Measurements from ENCODE around the gene ARID4A. TPM values are rescaled to one million over a fixed set of nuclear protein-coding genes. Genes with fewer than 3 reads are reported as not detected.

Gene ARID4A
- total and polyA plus RNA-seq, 2 donors (not counting 3 experiments of a cell fraction or from before 2014, with no cell fraction given), result 3.7 to 20.0 TPM

- no peaks in the 10 kb centered on the region for H3K9me1 ChIP-seq (replicated peaks; ENCODE audit: control insufficient read depth, extremely low read depth, insufficient read depth, low read length)
- dilution Hi-C loops (cut with MboI; ENCODE audit: extremely low pct_ligation_motif_present, low sequenced_read_pairs) (no loop called here), intact Hi-C loops (cut with micrococcal nuclease) (no loop called here)
- BruUV-seq (replicated peaks), result no TSS peak
- no peak overlapping the region for H3K27ac ChIP-seq (ENCODE audit: insufficient read depth, low read depth, low read length)
- no peak overlapping the region for H3K9ac ChIP-seq (replicated peaks; ENCODE audit: extremely low read depth, insufficient read depth, low read length)
- H3K4me2 ChIP-seq (ENCODE audit: insufficient read depth, low read length), result no peak overlapping the region
- H4K20me1 ChIP-seq (replicated peaks; ENCODE audit: control insufficient read depth, extremely low read depth, insufficient read depth, low read length), result no peaks in the 10 kb centered on the region
- no peaks in the 10 kb centered on the region for H3K27me3 ChIP-seq (ENCODE audit: control insufficient read depth in 2 of 2, insufficient read depth in 2 of 2, low read length in 2 of 2)
- CTCF ChIA-PET, result no interaction called here
- TF ChIP-seq EZH2 (IDR thresholded peaks at IDR 0.05; ENCODE audit: borderline replicate concordance, low read depth, low read length, severe bottlenecking) (no peak), POLR2A (IDR thresholded peaks at IDR 0.05; ENCODE audit: low read depth, low read length) (no peak), FOS (IDR thresholded peaks at IDR 0.05; ENCODE audit: borderline replicate concordance, insufficient read depth, low read length) (no peak), JUN (IDR thresholded peaks at IDR 0.05; ENCODE audit: borderline replicate concordance, insufficient read depth, insufficient read length, low read depth) (no peak)
- TF ChIP-seq, protein P1, sequence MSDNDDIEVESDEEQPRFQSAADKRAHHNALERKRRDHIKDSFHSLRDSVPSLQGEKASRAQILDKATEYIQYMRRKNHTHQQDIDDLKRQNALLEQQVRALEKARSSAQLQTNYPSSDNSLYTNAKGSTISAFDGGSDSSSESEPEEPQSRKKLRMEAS (IDR thresholded peaks at IDR 0.05; ENCODE audit: insufficient read depth, insufficient read length), result no peak
- H3K9me3 ChIP-seq (replicated peaks; ENCODE audit: control insufficient read depth, insufficient read depth, low read length), result no peaks in the 10 kb centered on the region
- no peak for FAIRE-seq
- H2AFZ ChIP-seq (ENCODE audit: low read depth, low read length), result no peak overlapping the region
- peaks cover 12% of the 10 kb centered on the region for H3K4me1 ChIP-seq (ENCODE audit: control insufficient read depth, extremely low read depth, insufficient read depth, low read length)
- no peak overlapping the region for H3K4me3 ChIP-seq (replicated peaks in 1 of 3; ENCODE audit: insufficient read depth in 1 of 3, low read depth in 1 of 3, low read length in 3 of 3)
- peaks cover 84% of the 10 kb centered on the region for H3K79me2 ChIP-seq (ENCODE audit: control insufficient read depth, insufficient read depth, low read length)
- H3K36me3 ChIP-seq (ENCODE audit: control insufficient read depth in 2 of 2, extremely low read depth in 1 of 2, insufficient read depth in 2 of 2, low read length in 2 of 2), result peaks cover 8 to 11% of the 10 kb centered on the region in 2 experiments
- POLR2A ChIA-PET, result no interaction called here
- DNase-seq (ENCODE audit: low read depth, low spot score), result no peak
Observed at GRCh38 chr14:58249611-58250010, 48.7 kb upstream of the ARID4A start.

DNA sequence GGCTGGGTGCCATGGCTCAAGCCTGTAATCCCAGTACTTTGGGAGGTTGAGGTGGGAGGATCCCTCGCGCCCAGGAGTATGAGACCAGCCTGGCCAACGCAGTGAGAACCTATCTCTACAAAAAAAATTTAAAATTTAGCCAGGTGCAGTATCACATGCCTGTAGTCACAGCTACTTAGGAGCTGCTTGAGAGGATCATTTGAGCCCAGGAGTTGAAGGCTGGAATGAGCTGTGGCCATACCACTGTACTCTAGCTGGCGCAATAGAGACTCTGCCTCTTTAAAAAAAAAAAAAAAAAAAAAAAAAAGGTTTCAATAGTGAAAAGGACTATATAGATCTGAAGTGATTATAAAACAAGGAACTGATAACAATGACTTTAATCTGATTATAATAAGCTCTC is 40.2 kb upstream of the ARID4A start:
- no peak overlapping the region for H3K4me3 ChIP-seq (replicated peaks in 1 of 3; ENCODE audit: insufficient read depth in 1 of 3, low read depth in 1 of 3, low read length in 3 of 3)
- dilution Hi-C loops (cut with MboI; ENCODE audit: extremely low pct_ligation_motif_present, low sequenced_read_pairs) (no loop called here), intact Hi-C loops (cut with micrococcal nuclease) (no loop called here)
- DNase-seq (ENCODE audit: low read depth, low spot score) (no peak), FAIRE-seq (no peak)
- no peak overlapping the region for H2AFZ ChIP-seq (ENCODE audit: low read depth, low read length)
- no peaks in the 10 kb centered on the region for H3K9me1 ChIP-seq (replicated peaks; ENCODE audit: control insufficient read depth, extremely low read depth, insufficient read depth, low read length)
- no peaks in the 10 kb centered on the region for H3K9me3 ChIP-seq (replicated peaks; ENCODE audit: control insufficient read depth, insufficient read depth, low read length)
- peaks cover 14% of the 10 kb centered on the region for H3K79me2 ChIP-seq (ENCODE audit: control insufficient read depth, insufficient read depth, low read length)
- POLR2A ChIA-PET, result interaction anchor here (0.6 to 0.7 kb wide), 2 partner anchors 14 to 74 kb away, joined by 3 to 11 read pairs; partner anchors contain the start of gene PSMA3
- H4K20me1 ChIP-seq (replicated peaks; ENCODE audit: control insufficient read depth, extremely low read depth, insufficient read depth, low read length), result no peaks in the 10 kb centered on the region
- CTCF ChIA-PET, result interaction anchor here (0.7 to 1.0 kb wide), 3 partner anchors 23 to 46 kb away, joined by 3 to 4 read pairs (median 3); partner anchors contain the start of gene ARID4A
- H3K27ac ChIP-seq (ENCODE audit: insufficient read depth, low read depth, low read length), result no peak overlapping the region
- no TSS peak for BruUV-seq (replicated peaks)
- H3K4me1 ChIP-seq (ENCODE audit: control insufficient read depth, extremely low read depth, insufficient read depth, low read length), result no peaks in the 10 kb centered on the region
- TF ChIP-seq POLR2AphosphoS5 (IDR thresholded peaks at IDR 0.05; ENCODE audit: insufficient read depth, low read depth, low read length), result no peak
- TF ChIP-seq, protein P2, sequence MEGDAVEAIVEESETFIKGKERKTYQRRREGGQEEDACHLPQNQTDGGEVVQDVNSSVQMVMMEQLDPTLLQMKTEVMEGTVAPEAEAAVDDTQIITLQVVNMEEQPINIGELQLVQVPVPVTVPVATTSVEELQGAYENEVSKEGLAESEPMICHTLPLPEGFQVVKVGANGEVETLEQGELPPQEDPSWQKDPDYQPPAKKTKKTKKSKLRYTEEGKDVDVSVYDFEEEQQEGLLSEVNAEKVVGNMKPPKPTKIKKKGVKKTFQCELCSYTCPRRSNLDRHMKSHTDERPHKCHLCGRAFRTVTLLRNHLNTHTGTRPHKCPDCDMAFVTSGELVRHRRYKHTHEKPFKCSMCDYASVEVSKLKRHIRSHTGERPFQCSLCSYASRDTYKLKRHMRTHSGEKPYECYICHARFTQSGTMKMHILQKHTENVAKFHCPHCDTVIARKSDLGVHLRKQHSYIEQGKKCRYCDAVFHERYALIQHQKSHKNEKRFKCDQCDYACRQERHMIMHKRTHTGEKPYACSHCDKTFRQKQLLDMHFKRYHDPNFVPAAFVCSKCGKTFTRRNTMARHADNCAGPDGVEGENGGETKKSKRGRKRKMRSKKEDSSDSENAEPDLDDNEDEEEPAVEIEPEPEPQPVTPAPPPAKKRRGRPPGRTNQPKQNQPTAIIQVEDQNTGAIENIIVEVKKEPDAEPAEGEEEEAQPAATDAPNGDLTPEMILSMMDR (IDR thresholded peaks at IDR 0.05; ENCODE audit: extremely low read depth in 1 of 2, insufficient read depth in 1 of 2, low read depth in 1 of 2, low read length in 2 of 2), result no peak
- TF ChIP-seq FOS (IDR thresholded peaks at IDR 0.05; ENCODE audit: borderline replicate concordance, insufficient read depth, low read length), result no peak
- TF ChIP-seq, protein P1 (IDR thresholded peaks at IDR 0.05; ENCODE audit: insufficient read depth, insufficient read length), result no peak
- no peak for TF ChIP-seq MYC (IDR thresholded peaks at IDR 0.05; ENCODE audit: low read depth, low read length)
- no peak for TF ChIP-seq POLR2A (IDR thresholded peaks at IDR 0.05; ENCODE audit: low read depth, low read length)
- TF ChIP-seq JUN (IDR thresholded peaks at IDR 0.05; ENCODE audit: borderline replicate concordance, insufficient read depth, insufficient read length, low read depth), result no peak
- no peak for TF ChIP-seq EZH2 (IDR thresholded peaks at IDR 0.05; ENCODE audit: borderline replicate concordance, low read depth, low read length, severe bottlenecking)
- TF ChIP-seq GATA2 (IDR thresholded peaks at IDR 0.05; ENCODE audit: insufficient read depth, insufficient read length, low read depth, low read length), result no peak
- H3K4me2 ChIP-seq (ENCODE audit: insufficient read depth, low read length), result no peak overlapping the region
- H3K9ac ChIP-seq (replicated peaks; ENCODE audit: extremely low read depth, insufficient read depth, low read length), result no peak overlapping the region
- H3K27me3 ChIP-seq (ENCODE audit: control insufficient read depth in 2 of 2, insufficient read depth in 2 of 2, low read length in 2 of 2), result no peaks in the 10 kb centered on the region
- peaks cover 9 to 13% of the 10 kb centered on the region in 2 experiments for H3K36me3 ChIP-seq (ENCODE audit: control insufficient read depth in 2 of 2, extremely low read depth in 1 of 2, insufficient read depth in 2 of 2, low read length in 2 of 2)

Measured in endothelial cell of umbilical vein (primary cell).